GM23338 (cell line): ENCODE data around the gene SFT2D3.

Experiments used
- CREB1 ChIP-seq: fragments of 250-450 bp; sonication (Bioruptor Pico); IDR thresholded peaks from 2 replicates; pipeline ENCODE4 v1.5.0; 2020; ENCODE audit warnings: low read depth, mild to moderate bottlenecking, moderate library complexity
- EZH2 ChIP-seq: fragments of 200-600 bp; sonication (generic); IDR thresholded peaks from one replicate; pipeline ENCODE4 v1.8.0; 2017; ENCODE audit warnings: antibody characterized with exemption, mild to moderate bottlenecking, low read depth; ENCODE audit not compliant: unreplicated experiment
- EZH2phosphoT487 ChIP-seq: fragments of 200-600 bp; sonication (generic); IDR thresholded peaks from one replicate; pipeline ENCODE4 v1.8.1; 2018; ENCODE audit warnings: antibody characterized with exemption; ENCODE audit not compliant: unreplicated experiment
- JUNB ChIP-seq: IDR thresholded peaks from one replicate; pipeline ENCODE4 v1.6.1; 2016; ENCODE audit warnings: antibody characterized with exemption; ENCODE audit not compliant: unreplicated experiment
- NANOG ChIP-seq: IDR thresholded peaks from 2 replicates; pipeline ENCODE4 v1.6.1; 2016; ENCODE audit warnings: antibody characterized with exemption, borderline replicate concordance
- POLR2AphosphoS5 ChIP-seq: IDR thresholded peaks from 2 replicates; pipeline ENCODE4 v1.6.1; 2016; ENCODE audit warnings: antibody characterized with exemption, low read depth
- ZNF114 ChIP-seq: fragments of 250-450 bp; sonication (Bioruptor Pico); IDR thresholded peaks from 2 replicates; pipeline ENCODE4 v1.5.0; 2020; ENCODE audit warnings: mild to moderate bottlenecking, moderate library complexity
- ZNF331 ChIP-seq: fragments of 250-450 bp; sonication (Bioruptor Pico); IDR thresholded peaks from 2 replicates; pipeline ENCODE4 v1.5.0; 2020; ENCODE audit warnings: low read depth, mild to moderate bottlenecking, moderate library complexity
- TF ChIP-seq, protein P1 (sequence below), 2 experiments: fragments of 200-600 bp in 1 of 2; sonication (generic) in 1 of 2; conservative IDR thresholded peaks; 2 replicates each; pipeline versions ENCODE4 v1.5.1 to v1.6.1; 2016 to 2017; ENCODE audit warnings: antibody characterized with exemption in 2 of 2, low read depth in 2 of 2, mild to moderate bottlenecking in 2 of 2, moderate library complexity in 1 of 2
- TF ChIP-seq, protein P2 (sequence below): IDR thresholded peaks from one replicate; pipeline ENCODE4 v1.6.1; 2018; ENCODE audit warnings: antibody characterized with exemption; ENCODE audit not compliant: unreplicated experiment
- TF ChIP-seq, protein P3 (sequence below): IDR thresholded peaks from 2 replicates; pipeline ENCODE4 v1.6.1; 2016; ENCODE audit warnings: antibody characterized with exemption
- TF ChIP-seq, protein P4 (sequence below): fragments of 250-450 bp; sonication (Bioruptor Pico); IDR thresholded peaks from 2 replicates; pipeline ENCODE4 v1.5.0; 2020; ENCODE audit warnings: mild to moderate bottlenecking, moderate library complexity

DNA sequence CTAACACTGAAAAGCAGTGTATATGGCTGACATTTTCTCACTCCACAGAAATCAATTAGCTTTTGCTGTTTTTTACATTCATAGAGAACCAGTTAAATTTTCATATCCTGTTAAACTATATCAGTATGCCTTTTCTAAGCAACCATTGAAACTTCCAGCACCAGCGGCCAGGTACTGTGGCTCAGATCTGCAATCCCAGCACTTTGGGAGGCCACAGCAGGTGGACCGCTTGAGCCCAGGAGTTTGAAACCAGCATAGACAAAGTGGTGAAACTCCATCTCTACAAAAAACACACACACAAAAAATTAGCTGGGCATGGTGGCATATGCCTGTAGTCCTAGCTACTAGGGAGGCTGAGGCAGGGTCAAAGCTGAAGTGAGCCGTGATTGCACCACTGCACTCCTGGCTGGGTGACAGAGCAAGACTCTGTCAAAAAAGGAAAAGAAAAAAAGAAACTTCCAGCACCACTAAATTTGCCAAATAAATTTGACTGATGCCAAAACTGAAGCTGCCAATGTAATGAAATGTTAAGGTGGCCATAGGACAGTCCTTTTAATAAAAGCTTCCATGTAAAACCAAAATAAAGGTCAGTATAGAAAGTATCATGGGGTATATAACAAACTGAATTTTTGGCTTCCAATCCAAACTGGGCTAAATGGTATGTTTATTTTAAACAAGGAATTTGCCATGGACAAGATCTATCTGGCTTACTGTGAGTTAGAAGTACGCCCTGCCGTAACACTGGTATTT lies 3.5 kb downstream of the SFT2D3 start:
- TF ChIP-seq, protein P1, sequence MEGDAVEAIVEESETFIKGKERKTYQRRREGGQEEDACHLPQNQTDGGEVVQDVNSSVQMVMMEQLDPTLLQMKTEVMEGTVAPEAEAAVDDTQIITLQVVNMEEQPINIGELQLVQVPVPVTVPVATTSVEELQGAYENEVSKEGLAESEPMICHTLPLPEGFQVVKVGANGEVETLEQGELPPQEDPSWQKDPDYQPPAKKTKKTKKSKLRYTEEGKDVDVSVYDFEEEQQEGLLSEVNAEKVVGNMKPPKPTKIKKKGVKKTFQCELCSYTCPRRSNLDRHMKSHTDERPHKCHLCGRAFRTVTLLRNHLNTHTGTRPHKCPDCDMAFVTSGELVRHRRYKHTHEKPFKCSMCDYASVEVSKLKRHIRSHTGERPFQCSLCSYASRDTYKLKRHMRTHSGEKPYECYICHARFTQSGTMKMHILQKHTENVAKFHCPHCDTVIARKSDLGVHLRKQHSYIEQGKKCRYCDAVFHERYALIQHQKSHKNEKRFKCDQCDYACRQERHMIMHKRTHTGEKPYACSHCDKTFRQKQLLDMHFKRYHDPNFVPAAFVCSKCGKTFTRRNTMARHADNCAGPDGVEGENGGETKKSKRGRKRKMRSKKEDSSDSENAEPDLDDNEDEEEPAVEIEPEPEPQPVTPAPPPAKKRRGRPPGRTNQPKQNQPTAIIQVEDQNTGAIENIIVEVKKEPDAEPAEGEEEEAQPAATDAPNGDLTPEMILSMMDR (conservative IDR thresholded peaks at IDR 0.05; ENCODE audit: low read depth in 2 of 2) = no peak
- TF ChIP-seq EZH2phosphoT487 = no peak
- no peak for TF ChIP-seq POLR2AphosphoS5
- TF ChIP-seq, protein P2, sequence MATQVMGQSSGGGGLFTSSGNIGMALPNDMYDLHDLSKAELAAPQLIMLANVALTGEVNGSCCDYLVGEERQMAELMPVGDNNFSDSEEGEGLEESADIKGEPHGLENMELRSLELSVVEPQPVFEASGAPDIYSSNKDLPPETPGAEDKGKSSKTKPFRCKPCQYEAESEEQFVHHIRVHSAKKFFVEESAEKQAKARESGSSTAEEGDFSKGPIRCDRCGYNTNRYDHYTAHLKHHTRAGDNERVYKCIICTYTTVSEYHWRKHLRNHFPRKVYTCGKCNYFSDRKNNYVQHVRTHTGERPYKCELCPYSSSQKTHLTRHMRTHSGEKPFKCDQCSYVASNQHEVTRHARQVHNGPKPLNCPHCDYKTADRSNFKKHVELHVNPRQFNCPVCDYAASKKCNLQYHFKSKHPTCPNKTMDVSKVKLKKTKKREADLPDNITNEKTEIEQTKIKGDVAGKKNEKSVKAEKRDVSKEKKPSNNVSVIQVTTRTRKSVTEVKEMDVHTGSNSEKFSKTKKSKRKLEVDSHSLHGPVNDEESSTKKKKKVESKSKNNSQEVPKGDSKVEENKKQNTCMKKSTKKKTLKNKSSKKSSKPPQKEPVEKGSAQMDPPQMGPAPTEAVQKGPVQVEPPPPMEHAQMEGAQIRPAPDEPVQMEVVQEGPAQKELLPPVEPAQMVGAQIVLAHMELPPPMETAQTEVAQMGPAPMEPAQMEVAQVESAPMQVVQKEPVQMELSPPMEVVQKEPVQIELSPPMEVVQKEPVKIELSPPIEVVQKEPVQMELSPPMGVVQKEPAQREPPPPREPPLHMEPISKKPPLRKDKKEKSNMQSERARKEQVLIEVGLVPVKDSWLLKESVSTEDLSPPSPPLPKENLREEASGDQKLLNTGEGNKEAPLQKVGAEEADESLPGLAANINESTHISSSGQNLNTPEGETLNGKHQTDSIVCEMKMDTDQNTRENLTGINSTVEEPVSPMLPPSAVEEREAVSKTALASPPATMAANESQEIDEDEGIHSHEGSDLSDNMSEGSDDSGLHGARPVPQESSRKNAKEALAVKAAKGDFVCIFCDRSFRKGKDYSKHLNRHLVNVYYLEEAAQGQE = no peak
- TF ChIP-seq, protein P3, sequence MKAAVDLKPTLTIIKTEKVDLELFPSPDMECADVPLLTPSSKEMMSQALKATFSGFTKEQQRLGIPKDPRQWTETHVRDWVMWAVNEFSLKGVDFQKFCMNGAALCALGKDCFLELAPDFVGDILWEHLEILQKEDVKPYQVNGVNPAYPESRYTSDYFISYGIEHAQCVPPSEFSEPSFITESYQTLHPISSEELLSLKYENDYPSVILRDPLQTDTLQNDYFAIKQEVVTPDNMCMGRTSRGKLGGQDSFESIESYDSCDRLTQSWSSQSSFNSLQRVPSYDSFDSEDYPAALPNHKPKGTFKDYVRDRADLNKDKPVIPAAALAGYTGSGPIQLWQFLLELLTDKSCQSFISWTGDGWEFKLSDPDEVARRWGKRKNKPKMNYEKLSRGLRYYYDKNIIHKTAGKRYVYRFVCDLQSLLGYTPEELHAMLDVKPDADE = no peak
- TF ChIP-seq EZH2 = no peak
- no peak for TF ChIP-seq ZNF331 (CRISPR knock-in tag)
- TF ChIP-seq CREB1 (CRISPR knock-in tag) = no peak
- TF ChIP-seq NANOG = no peak
- TF ChIP-seq JUNB = no peak
- TF ChIP-seq, protein P4, sequence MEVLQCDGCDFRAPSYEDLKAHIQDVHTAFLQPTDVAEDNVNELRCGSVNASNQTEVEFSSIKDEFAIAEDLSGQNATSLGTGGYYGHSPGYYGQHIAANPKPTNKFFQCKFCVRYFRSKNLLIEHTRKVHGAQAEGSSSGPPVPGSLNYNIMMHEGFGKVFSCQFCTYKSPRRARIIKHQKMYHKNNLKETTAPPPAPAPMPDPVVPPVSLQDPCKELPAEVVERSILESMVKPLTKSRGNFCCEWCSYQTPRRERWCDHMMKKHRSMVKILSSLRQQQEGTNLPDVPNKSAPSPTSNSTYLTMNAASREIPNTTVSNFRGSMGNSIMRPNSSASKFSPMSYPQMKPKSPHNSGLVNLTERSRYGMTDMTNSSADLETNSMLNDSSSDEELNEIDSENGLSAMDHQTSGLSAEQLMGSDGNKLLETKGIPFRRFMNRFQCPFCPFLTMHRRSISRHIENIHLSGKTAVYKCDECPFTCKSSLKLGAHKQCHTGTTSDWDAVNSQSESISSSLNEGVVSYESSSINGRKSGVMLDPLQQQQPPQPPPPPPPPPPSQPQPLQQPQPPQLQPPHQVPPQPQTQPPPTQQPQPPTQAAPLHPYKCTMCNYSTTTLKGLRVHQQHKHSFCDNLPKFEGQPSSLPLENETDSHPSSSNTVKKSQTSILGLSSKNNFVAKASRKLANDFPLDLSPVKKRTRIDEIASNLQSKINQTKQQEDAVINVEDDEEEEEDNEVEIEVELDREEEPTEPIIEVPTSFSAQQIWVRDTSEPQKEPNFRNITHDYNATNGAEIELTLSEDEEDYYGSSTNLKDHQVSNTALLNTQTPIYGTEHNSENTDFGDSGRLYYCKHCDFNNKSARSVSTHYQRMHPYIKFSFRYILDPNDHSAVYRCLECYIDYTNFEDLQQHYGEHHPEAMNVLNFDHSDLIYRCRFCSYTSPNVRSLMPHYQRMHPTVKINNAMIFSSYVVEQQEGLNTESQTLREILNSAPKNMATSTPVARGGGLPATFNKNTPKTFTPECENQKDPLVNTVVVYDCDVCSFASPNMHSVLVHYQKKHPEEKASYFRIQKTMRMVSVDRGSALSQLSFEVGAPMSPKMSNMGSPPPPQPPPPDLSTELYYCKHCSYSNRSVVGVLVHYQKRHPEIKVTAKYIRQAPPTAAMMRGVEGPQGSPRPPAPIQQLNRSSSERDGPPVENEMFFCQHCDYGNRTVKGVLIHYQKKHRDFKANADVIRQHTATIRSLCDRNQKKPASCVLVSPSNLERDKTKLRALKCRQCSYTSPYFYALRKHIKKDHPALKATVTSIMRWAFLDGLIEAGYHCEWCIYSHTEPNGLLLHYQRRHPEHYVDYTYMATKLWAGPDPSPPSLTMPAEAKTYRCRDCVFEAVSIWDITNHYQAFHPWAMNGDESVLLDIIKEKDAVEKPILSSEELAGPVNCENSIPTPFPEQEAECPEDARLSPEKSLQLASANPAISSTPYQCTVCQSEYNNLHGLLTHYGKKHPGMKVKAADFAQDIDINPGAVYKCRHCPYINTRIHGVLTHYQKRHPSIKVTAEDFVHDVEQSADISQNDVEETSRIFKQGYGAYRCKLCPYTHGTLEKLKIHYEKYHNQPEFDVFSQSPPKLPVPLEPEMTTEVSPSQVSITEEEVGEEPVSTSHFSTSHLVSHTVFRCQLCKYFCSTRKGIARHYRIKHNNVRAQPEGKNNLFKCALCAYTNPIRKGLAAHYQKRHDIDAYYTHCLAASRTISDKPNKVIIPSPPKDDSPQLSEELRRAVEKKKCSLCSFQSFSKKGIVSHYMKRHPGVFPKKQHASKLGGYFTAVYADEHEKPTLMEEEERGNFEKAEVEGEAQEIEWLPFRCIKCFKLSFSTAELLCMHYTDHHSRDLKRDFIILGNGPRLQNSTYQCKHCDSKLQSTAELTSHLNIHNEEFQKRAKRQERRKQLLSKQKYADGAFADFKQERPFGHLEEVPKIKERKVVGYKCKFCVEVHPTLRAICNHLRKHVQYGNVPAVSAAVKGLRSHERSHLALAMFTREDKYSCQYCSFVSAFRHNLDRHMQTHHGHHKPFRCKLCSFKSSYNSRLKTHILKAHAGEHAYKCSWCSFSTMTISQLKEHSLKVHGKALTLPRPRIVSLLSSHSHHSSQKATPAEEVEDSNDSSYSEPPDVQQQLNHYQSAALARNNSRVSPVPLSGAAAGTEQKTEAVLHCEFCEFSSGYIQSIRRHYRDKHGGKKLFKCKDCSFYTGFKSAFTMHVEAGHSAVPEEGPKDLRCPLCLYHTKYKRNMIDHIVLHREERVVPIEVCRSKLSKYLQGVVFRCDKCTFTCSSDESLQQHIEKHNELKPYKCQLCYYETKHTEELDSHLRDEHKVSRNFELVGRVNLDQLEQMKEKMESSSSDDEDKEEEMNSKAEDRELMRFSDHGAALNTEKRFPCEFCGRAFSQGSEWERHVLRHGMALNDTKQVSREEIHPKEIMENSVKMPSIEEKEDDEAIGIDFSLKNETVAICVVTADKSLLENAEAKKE (CRISPR knock-in tag) = no peak
- no peak for TF ChIP-seq ZNF114 (CRISPR knock-in tag)
